Gastrocnemius medialis (tissue), 4 donors: ENCODE data around the gene WHRN. TPM values are rescaled to one million over a fixed set of nuclear protein-coding genes. Genes with fewer than 3 reads are reported as not detected.

Source experiments
- ATAC-seq, 2 donors: fragments of 150-250 bp; one replicate each; pipeline ENCODE4 v1.9.1; 2016
- DNase-seq, 2 donors: peaks; one replicate each; pipeline ENCODE4 v3.0.0-alpha.2; 2019
- H3K27ac ChIP-seq, 4 donors: fragments of 200-600 bp; sonication (generic); 1 replicate in 1 of 4; 2 replicates in 3 of 4; pipeline ENCODE4 v1.5.1; 2016 to 2018; ENCODE audit warnings: mild to moderate bottlenecking in 2 of 4, moderate library complexity in 1 of 4
- H3K27me3 ChIP-seq, 3 donors: fragments of 200-600 bp; sonication (generic) in 2 of 3; 1 replicate in 1 of 3; 2 replicates in 2 of 3; pipeline versions ENCODE4 v1.5.1 to v1.6.0; 2016 to 2019; ENCODE audit warnings: mild to moderate bottlenecking in 1 of 3, moderate library complexity in 1 of 3
- H3K36me3 ChIP-seq, 2 donors: fragments of 200-600 bp; sonication (generic) in 1 of 2; one replicate each; pipeline ENCODE4 v1.5.1; 2017 to 2018
- H3K4me1 ChIP-seq, 2 donors: fragments of 200-600 bp; sonication (generic) in 1 of 2; one replicate each; pipeline ENCODE4 v1.5.1; 2016 to 2017; ENCODE audit warnings: mild to moderate bottlenecking in 2 of 2
- H3K4me3 ChIP-seq, 4 donors: fragments of 200-600 bp; sonication (generic) in 3 of 4; 1 replicate in 1 of 4; 2 replicates in 3 of 4; pipeline ENCODE4 v1.5.1; 2016 to 2019; ENCODE audit warnings: mild to moderate bottlenecking in 2 of 4
- H3K9me3 ChIP-seq, 3 donors: fragments of 200-600 bp; sonication (generic) in 2 of 3; 1 replicate in 1 of 3; 2 replicates in 2 of 3; pipeline ENCODE4 v1.5.1; 2016 to 2019
- CTCF ChIP-seq, 5 experiments: fragments of 450-650 bp in 3 of 5; fragments of 200-600 bp in 2 of 5; sonication (generic) in 2 of 5; IDR thresholded peaks in 4 of 5; conservative IDR thresholded peaks in 1 of 5; 1 replicate in 4 of 5; 2 replicates in 1 of 5; pipeline ENCODE4 v1.5.1; 2016 to 2019; ENCODE audit warnings: antibody characterized with exemption in 5 of 5, mild to moderate bottlenecking in 3 of 5, moderate library complexity in 3 of 5
- POLR2A ChIP-seq, 2 donors: fragments of 450-650 bp; IDR thresholded peaks; one replicate each; pipeline ENCODE4 v1.6.1; 2017; ENCODE audit warnings: antibody characterized with exemption in 2 of 2, mild to moderate bottlenecking in 2 of 2, moderate library complexity in 2 of 2
- in situ Hi-C, 4 donors: fragments of 200-750 bp; cut with MboI; loops; one replicate each; pipeline versions ENCODE4 v1.15.0 to v1.8.0; 2017; ENCODE audit warnings: low sequenced_read_pairs in 4 of 4
- intact Hi-C: fragments of 100-400 bp; cut with DNase I; formaldehyde crosslinking; loops from one replicate; pipeline ENCODE4 v1.15.1; 2023; ENCODE audit warnings: low total_unique reads
- total RNA-seq, 4 donors: library from RNA; depleted of rRNA; stranded (reverse); fragments of >200 nt; gene quantifications; one replicate each; pipeline versions ENCODE4 v1.1.0 to v1.2.3, GENCODE V29; 2016

Gene WHRN
- total RNA-seq, 4 donors from 2014 or later: 0.16 to 0.18 TPM; not detected in 2

DNA sequence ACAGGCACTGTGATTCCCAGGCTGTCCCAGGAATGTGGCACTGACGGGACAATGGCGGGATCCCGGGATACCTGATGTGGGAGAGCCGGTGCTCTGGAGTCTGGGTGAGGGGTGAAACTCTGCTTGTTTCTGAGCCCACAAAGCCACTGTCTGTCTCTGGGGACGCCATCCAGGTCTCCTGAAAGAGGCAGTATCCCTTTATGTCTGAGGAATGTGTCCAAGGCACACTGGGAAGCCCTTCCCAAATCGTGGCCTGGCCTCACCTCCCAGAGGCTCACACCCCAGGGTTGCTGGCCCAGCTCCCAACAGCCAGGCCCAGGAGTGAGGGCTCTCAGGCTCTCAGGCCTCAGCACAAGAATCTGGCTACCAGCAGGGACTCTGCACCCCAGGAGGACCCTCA, 148.5 kb downstream of the WHRN start:
- H3K4me1 ChIP-seq: no peaks in the 10 kb centered on the region

GRCh38 chr9:114355821-114356220, 149.5 kb downstream of the WHRN start:
- H3K4me3 ChIP-seq: no peak overlapping the region
- H3K9me3 ChIP-seq: no peaks in the 10 kb centered on the region
- H3K27ac ChIP-seq: no peak overlapping the region
- no peaks in the 10 kb centered on the region for H3K27me3 ChIP-seq
- intact Hi-C loops (no loop called here), in situ Hi-C loops (no loop called here)
- TF ChIP-seq POLR2A (IDR thresholded peaks at IDR 0.05): no peak
- ATAC-seq (no peak), DNase-seq (no peak)
- no peaks in the 10 kb centered on the region for H3K4me1 ChIP-seq
- H3K36me3 ChIP-seq: no peaks in the 10 kb centered on the region

More for the DNA sequence above, 148.5 kb downstream of the WHRN start:
- Histone ChIP-seq H3K9me3 (no peaks in the 10 kb centered on the region), H3K36me3 (no peaks in the 10 kb centered on the region), H3K27me3 (no peaks in the 10 kb centered on the region), H3K4me3 (no peak overlapping the region), H3K27ac (no peak overlapping the region)
- intact Hi-C loops: no loop called here
- in situ Hi-C loops: no loop called here
- ATAC-seq: no peak
- TF ChIP-seq CTCF (IDR thresholded peaks at IDR 0.05 in 4 of 5, conservative IDR thresholded peaks at IDR 0.05 in 1 of 5) (no peak), POLR2A (IDR thresholded peaks at IDR 0.05) (no peak)
- no peak for DNase-seq

Other genes starting within 250 kb of the WHRN start
- gene ORM1, start 182.4 kb downstream of the WHRN start, total RNA-seq: 10 to 100 TPM in 2 of 4 donors, not detected in 2; 33.5 to 92.8 TPM
- 10 to 100 TPM in 1 of 4 donors, 1 to 10 TPM in 1, not detected in 2; 6.3 to 15.6 TPM for gene ORM2, start 175.6 kb downstream of the WHRN start, total RNA-seq
- 1 to 10 TPM; 2.8 to 5.7 (median 3.8) TPM for gene AKNA, start 117.5 kb downstream of the WHRN start, total RNA-seq
- gene ATP6V1G1, start 82.3 kb upstream of the WHRN start, total RNA-seq: 100 to 1,000 TPM; 105 to 191 (median 176) TPM
- gene TMEM268, start 105.8 kb upstream of the WHRN start, total RNA-seq: 1 to 10 TPM; 4.9 to 6.0 (median 5.4) TPM
- not detected for gene TEX53, start 152.3 kb upstream of the WHRN start, total RNA-seq
- not detected for gene TEX48, start 176.7 kb upstream of the WHRN start, total RNA-seq